AG04450 (cell line): ENCODE data around the gene DHX29. TPM values are rescaled to one million over a fixed set of nuclear protein-coding genes. Genes with fewer than 3 reads are reported as not detected.

Experiments used
- CTCF ChIA-PET: fragments of 300-600, 350-600 bp; formaldehyde crosslinking; extraction: SDS; loops from one replicate; lab custom pipeline; 2022; ENCODE audit warnings: antibody characterized with exemption, inconsistent platforms; lab: Charles Lee
- POLR2A ChIA-PET: fragments of 350-600 bp; formaldehyde crosslinking; extraction: SDS; loops from one replicate; lab custom pipeline; 2021; ENCODE audit warnings: antibody characterized with exemption, inconsistent platforms; lab: Yijun Ruan, JAX
- DNase-seq: peaks from one replicate; pipeline ENCODE4 v3.0.0-alpha.2; 2011; ENCODE audit warnings: low read depth, low spot score
- H3K27ac ChIP-seq: one replicate; pipeline ENCODE4 v1.5.1; 2012; ENCODE audit warnings: low read depth, low read length, control low read depth
- H3K27me3 ChIP-seq: one replicate; pipeline ENCODE4 v1.6.0; 2012; ENCODE audit warnings: low read length; ENCODE audit not compliant: control insufficient read depth, insufficient read depth
- H3K4me3 ChIP-seq: 2 replicates; pipeline ENCODE4 v1.5.1; 2011; ENCODE audit warnings: mild to moderate bottlenecking, low read depth, low read length, control low read depth
- H3K9me3 ChIP-seq: 2 replicates; pipeline ENCODE4 v1.5.1; 2012; ENCODE audit warnings: low read length; ENCODE audit not compliant: control insufficient read depth, insufficient read depth
- polyA plus RNA-seq: library from polyadenylated mRNA; depleted of rRNA; stranded (reverse); fragments of >200 nt; gene quantifications from 2 replicates; pipeline ENCODE4 v1.2.3, GENCODE V29; 2011
- TF ChIP-seq, protein P1 (sequence below): IDR thresholded peaks from 2 replicates; pipeline ENCODE4 v1.5.1; 2011; ENCODE audit warnings: low read depth, low read length, control low read depth, inconsistent platforms

Gene DHX29
- polyA plus RNA-seq, 1 experiment: 10.8 TPM

- ChIA-PET POLR2A (no interaction called here), CTCF (no interaction called here)
- Histone ChIP-seq H3K4me3 (no peak overlapping the region), H3K27ac (no peak overlapping the region), H3K27me3 (peaks cover 90% of the 10 kb centered on the region), H3K9me3 (peaks cover 10% of the 10 kb centered on the region; the same call in 1 of the 2 replicates)
- no peak for DNase-seq
- TF ChIP-seq, protein P1, sequence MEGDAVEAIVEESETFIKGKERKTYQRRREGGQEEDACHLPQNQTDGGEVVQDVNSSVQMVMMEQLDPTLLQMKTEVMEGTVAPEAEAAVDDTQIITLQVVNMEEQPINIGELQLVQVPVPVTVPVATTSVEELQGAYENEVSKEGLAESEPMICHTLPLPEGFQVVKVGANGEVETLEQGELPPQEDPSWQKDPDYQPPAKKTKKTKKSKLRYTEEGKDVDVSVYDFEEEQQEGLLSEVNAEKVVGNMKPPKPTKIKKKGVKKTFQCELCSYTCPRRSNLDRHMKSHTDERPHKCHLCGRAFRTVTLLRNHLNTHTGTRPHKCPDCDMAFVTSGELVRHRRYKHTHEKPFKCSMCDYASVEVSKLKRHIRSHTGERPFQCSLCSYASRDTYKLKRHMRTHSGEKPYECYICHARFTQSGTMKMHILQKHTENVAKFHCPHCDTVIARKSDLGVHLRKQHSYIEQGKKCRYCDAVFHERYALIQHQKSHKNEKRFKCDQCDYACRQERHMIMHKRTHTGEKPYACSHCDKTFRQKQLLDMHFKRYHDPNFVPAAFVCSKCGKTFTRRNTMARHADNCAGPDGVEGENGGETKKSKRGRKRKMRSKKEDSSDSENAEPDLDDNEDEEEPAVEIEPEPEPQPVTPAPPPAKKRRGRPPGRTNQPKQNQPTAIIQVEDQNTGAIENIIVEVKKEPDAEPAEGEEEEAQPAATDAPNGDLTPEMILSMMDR: no peak
These were observed 83.7 kb downstream of the DHX29 start for GRCh38 chr5:55223812-55224240.

GRCh38 chr5:55222985-55223811, 84.3 kb downstream of the DHX29 start:
- DNase-seq: no peak
- TF ChIP-seq, protein P1: no peak
- Histone ChIP-seq H3K27ac (no peak overlapping the region), H3K27me3 (peaks cover 85% of the 10 kb centered on the region), H3K9me3 (peaks cover 10% of the 10 kb centered on the region; the same call in 1 of the 2 replicates), H3K4me3 (no peak overlapping the region)
- CTCF ChIA-PET: no interaction called here
- POLR2A ChIA-PET: no interaction called here

DNA sequence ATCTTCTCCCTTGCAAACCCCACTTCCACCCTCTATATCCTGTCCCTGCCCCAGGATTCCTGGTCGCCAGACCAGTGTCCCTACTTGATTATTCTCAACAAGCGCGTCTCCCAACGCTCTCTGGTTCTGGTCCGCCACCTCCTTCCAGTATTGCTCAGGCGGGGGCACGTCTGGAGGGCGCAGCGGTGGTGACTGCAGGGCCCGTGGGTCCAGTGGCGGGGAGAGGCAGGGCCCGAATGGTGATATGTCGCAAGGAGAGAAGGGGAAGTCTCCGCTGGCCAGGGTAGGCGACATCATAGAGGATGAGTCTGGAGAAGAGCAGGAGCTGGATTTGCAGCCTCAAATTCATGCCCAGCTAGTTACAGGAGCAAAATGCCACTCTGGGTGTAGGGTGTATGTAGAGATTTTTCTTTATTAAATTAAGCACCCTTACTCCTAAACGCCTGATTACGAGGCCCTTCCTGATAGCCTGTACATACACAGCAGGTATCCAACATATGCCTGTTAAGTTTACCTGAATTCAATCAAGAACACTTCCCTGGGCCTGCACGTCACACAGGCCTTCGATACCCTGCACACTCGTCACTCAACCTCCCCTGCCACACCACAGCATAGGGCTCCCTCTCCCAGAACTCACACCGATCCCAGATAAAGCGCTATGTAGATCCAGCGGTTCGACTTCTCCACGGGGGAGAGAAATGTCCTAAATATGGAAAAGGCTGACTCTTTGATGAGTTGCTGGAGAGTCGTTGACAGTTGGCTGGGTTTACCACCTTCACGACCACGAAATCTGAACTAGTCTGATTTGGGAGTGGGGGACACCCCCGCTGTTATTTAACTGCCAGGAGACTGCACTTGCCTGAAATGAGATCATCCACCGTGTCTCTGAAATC, 85.2 kb downstream of the DHX29 start:
- Histone ChIP-seq H3K27ac (no peak overlapping the region), H3K27me3 (peaks cover 85% of the 10 kb centered on the region), H3K4me3 (no peak overlapping the region), H3K9me3 (peaks cover 10% of the 10 kb centered on the region; the same call in 1 of the 2 replicates)
- CTCF ChIA-PET: no interaction called here
- TF ChIP-seq, protein P1: no peak
- POLR2A ChIA-PET: no interaction called here
- no peak for DNase-seq

- POLR2A ChIA-PET: no interaction called here
- H3K27ac ChIP-seq: no peak overlapping the region
- peaks cover 10% of the 10 kb centered on the region; the same call in 1 of the 2 replicates for H3K9me3 ChIP-seq
- TF ChIP-seq, protein P1: no peak
- CTCF ChIA-PET: no interaction called here
- H3K27me3 ChIP-seq: peaks cover 75% of the 10 kb centered on the region
- no peak for DNase-seq
- no peak overlapping the region for H3K4me3 ChIP-seq
These were observed 86.9 kb downstream of the DHX29 start for GRCh38 chr5:55220433-55221185.
